PFSK-1 (cell line): ENCODE data around the gene PTPRN2.

Experiments used
- FOXP2 ChIP-seq: optimal IDR thresholded peaks from 2 replicates; pipeline ENCODE3; 2011; ENCODE audit warnings: borderline replicate concordance, control low read depth, inconsistent platforms; ENCODE audit not compliant: insufficient read depth; ENCODE audit errors: extremely low read length, extremely low read depth
- POLR2AphosphoS5 ChIP-seq: IDR thresholded peaks from 2 replicates; pipeline ENCODE4 v1.6.1; 2012; ENCODE audit warnings: low read depth, mild to moderate bottlenecking, control low read depth, low read length, moderate library complexity
- TAF1 ChIP-seq: IDR thresholded peaks from 2 replicates; pipeline ENCODE4 v1.6.1; 2012; ENCODE audit warnings: low read length, control low read depth, borderline replicate concordance; ENCODE audit not compliant: insufficient read depth
- TF ChIP-seq, protein P1 (sequence below), 2 experiments: IDR thresholded peaks; 2 replicates each; pipeline versions ENCODE4 v1.6.1 to v1.8.0; 2011 to 2012; ENCODE audit warnings: low read depth in 2 of 2, low read length in 2 of 2, control low read depth in 1 of 2, inconsistent platforms in 1 of 2, mild to moderate bottlenecking in 1 of 2, moderate library complexity in 1 of 2; ENCODE audit not compliant: insufficient read depth in 1 of 2

DNA sequence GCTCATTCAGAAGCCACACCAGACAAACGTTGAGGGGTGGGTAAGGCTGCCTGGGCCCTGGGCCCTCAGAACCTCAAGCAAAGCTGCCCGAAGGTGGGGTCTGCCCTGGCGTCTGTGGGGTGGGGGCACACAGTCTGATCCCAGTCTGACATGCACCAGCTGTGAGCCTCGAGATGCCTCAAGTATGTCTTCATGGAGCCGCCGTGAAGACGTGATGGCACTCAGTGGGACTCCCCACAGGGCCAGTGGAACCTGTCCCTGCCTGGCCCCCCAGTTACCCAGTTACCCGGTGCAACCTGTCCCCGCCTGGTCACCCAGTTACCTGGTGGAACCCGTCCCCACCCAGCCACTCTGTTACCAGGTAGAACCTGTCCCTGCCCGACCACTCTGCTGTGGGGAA, 351.2 kb downstream of the PTPRN2 start:
- TF ChIP-seq TAF1 (no peak), POLR2AphosphoS5 (no peak), FOXP2 (no peak)
- TF ChIP-seq, protein P1, sequence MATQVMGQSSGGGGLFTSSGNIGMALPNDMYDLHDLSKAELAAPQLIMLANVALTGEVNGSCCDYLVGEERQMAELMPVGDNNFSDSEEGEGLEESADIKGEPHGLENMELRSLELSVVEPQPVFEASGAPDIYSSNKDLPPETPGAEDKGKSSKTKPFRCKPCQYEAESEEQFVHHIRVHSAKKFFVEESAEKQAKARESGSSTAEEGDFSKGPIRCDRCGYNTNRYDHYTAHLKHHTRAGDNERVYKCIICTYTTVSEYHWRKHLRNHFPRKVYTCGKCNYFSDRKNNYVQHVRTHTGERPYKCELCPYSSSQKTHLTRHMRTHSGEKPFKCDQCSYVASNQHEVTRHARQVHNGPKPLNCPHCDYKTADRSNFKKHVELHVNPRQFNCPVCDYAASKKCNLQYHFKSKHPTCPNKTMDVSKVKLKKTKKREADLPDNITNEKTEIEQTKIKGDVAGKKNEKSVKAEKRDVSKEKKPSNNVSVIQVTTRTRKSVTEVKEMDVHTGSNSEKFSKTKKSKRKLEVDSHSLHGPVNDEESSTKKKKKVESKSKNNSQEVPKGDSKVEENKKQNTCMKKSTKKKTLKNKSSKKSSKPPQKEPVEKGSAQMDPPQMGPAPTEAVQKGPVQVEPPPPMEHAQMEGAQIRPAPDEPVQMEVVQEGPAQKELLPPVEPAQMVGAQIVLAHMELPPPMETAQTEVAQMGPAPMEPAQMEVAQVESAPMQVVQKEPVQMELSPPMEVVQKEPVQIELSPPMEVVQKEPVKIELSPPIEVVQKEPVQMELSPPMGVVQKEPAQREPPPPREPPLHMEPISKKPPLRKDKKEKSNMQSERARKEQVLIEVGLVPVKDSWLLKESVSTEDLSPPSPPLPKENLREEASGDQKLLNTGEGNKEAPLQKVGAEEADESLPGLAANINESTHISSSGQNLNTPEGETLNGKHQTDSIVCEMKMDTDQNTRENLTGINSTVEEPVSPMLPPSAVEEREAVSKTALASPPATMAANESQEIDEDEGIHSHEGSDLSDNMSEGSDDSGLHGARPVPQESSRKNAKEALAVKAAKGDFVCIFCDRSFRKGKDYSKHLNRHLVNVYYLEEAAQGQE (IDR thresholded peaks at IDR 0.05; ENCODE audit: insufficient read depth in 1 of 2, low read depth in 2 of 2, low read length in 2 of 2) = no peak
